GM21529 (cell line): ENCODE data around the gene FPR2.
"Not testable (repeated sequence)": the region's sequence is repeated elsewhere in the genome, so short reads cannot be mapped to it uniquely, and the experiment has no call there.

Source experiments
- ATAC-seq: cut with Tn5 transposase; IDR thresholded peaks from one replicate; pipeline ENCODE4 v1.9.1; 2021; ENCODE audit not compliant: unreplicated experiment

FPR2 gene

GRCh38 chr19:51760697-51761356, at the start of gene FPR2:
TSS of gene FPR2 (plus strand) at chr19:51761180. CDS start at chr19:51768659, 7,479 bp downstream.
- ATAC-seq = no peak

GRCh38 chr19:51711702-51712101, 49.3 kb upstream of the FPR2 start:
- no peak for ATAC-seq

GRCh38 chr19:51712461-51713081, 48.4 kb upstream of the FPR2 start:
- no peak for ATAC-seq

GRCh38 chr19:51713319-51714285, 47.4 kb upstream of the FPR2 start:
- ATAC-seq = no peak

- ATAC-seq = no peak
Measured at GRCh38 chr19:51714848-51715247, 46.1 kb upstream of the FPR2 start.

GRCh38 chr19:51715850-51716249, 45.1 kb upstream of the FPR2 start:
- no peak for ATAC-seq

- ATAC-seq = no peak
Measured at GRCh38 chr19:51716925-51717324, 44.1 kb upstream of the FPR2 start.

GRCh38 chr19:51719251-51719988, 41.6 kb upstream of the FPR2 start:
- ATAC-seq = no peak

- no peak for ATAC-seq
Measured at GRCh38 chr19:51721905-51722304, 39.1 kb upstream of the FPR2 start.

GRCh38 chr19:51722492-51722891, 38.5 kb upstream of the FPR2 start:
- ATAC-seq = no peak

GRCh38 chr19:51724543-51724942, 36.4 kb upstream of the FPR2 start:
- ATAC-seq = no peak

GRCh38 chr19:51726049-51726448, 34.9 kb upstream of the FPR2 start:
- ATAC-seq = no peak

- no peak for ATAC-seq
Measured at GRCh38 chr19:51727349-51727880, 33.6 kb upstream of the FPR2 start.

- ATAC-seq = no peak
Measured at GRCh38 chr19:51729781-51730180, 31.2 kb upstream of the FPR2 start.

- no peak for ATAC-seq
Measured at GRCh38 chr19:51733742-51734522, 27.0 kb upstream of the FPR2 start.

- ATAC-seq = no peak
Measured at GRCh38 chr19:51735759-51736449, 25.1 kb upstream of the FPR2 start.

GRCh38 chr19:51737389-51737788, 23.6 kb upstream of the FPR2 start:
- ATAC-seq = no peak

GRCh38 chr19:51737924-51738323, 23.1 kb upstream of the FPR2 start:
- ATAC-seq = no peak

- not testable (repeated sequence) for ATAC-seq
Measured at GRCh38 chr19:51738523-51738922, 22.5 kb upstream of the FPR2 start.
